Cardiac muscle cell (in vitro differentiated cells and primary cell): ENCODE data around the gene BTBD8. TPM values are rescaled to one million over a fixed set of nuclear protein-coding genes. Genes with fewer than 3 reads are reported as not detected.
A peak's percentile ranks its signal among the peaks of the same experiment; 100 is the strongest.

Experiments used
- DNase-seq, 2 donors: peaks; one replicate each; pipeline versions ENCODE4 v3.0.0 to v3.0.0-alpha.2; 2010 to 2017; ENCODE audit warnings: low read depth in 1 of 2, low spot score in 1 of 2
- H3K27ac ChIP-seq: fragments of 200-600 bp; sonication (generic); 2 replicates; pipeline ENCODE4 v1.5.1; 2016
- H3K27me3 ChIP-seq: fragments of 200-600 bp; sonication (generic); 2 replicates; pipeline ENCODE4 v1.6.0; 2016; ENCODE audit warnings: control low read depth
- H3K36me3 ChIP-seq: fragments of 200-600 bp; sonication (generic); 2 replicates; pipeline ENCODE4 v1.5.1; 2016; ENCODE audit warnings: control low read depth
- H3K4me1 ChIP-seq: fragments of 200-600 bp; sonication (generic); 2 replicates; pipeline ENCODE4 v1.8.1; 2017; ENCODE audit warnings: low read depth, mild to moderate bottlenecking, mixed run types
- H3K4me3 ChIP-seq: fragments of 200-600 bp; sonication (generic); 2 replicates; pipeline ENCODE4 v1.5.1; 2016; ENCODE audit warnings: mild to moderate bottlenecking
- H3K9me3 ChIP-seq: fragments of 200-600 bp; sonication (generic); 2 replicates; pipeline ENCODE4 v1.5.1; 2017; ENCODE audit warnings: low read depth, mild to moderate bottlenecking, control low read depth
- CTCF ChIP-seq: IDR thresholded peaks from 2 replicates; pipeline ENCODE4 v1.5.1; 2012; ENCODE audit warnings: low read depth, mild to moderate bottlenecking, low read length
- polyA plus RNA-seq: library from polyadenylated mRNA; unstranded; fragments of >200 nt; fragmentation: Nextera tagmentation; extraction: Ambion mirVana; gene quantifications from 2 replicates; pipeline ENCODE4 v1.2.1, GENCODE V29; 2016
- total RNA-seq: library from RNA; depleted of rRNA; stranded (reverse); fragments of >200 nt; gene quantifications from 2 replicates; pipeline ENCODE4 v1.2.3, GENCODE V29; 2016

Gene BTBD8
- 6.6 and 8.3 TPM in 2 replicates for total RNA-seq
- 2.7 and 3.1 TPM in 2 replicates for polyA plus RNA-seq

GRCh38 chr1:92080128-92080985 lies at the start of gene BTBD8:
Gene BTBD8, plus strand, starts transcription at chr1:92080345. Its CDS starts 227 bp downstream, at chr1:92080572.
- H3K27ac ChIP-seq = peak within 1 kb of the TSS; percentile 73
- no peaks in the 10 kb centered on the region for H3K36me3 ChIP-seq
- no peaks in the 10 kb centered on the region for H3K27me3 ChIP-seq
- H3K4me3 ChIP-seq = peak within 1 kb of the TSS; percentile 78
- no peaks in the 10 kb centered on the region for H3K4me1 ChIP-seq
- peak; percentile 84 to 90 for DNase-seq
- H3K9me3 ChIP-seq = no peaks in the 10 kb centered on the region
- TF ChIP-seq CTCF = peak; percentile 7

- Histone ChIP-seq H3K9me3 (no peaks in the 10 kb centered on the region), H3K4me3 (peak overlapping the region; percentile 58), H3K27me3 (peaks cover 12% of the 10 kb centered on the region), H3K36me3 (no peaks in the 10 kb centered on the region), H3K27ac (no peak overlapping the region), H3K4me1 (peaks cover 7% of the 10 kb centered on the region)
- no peak for TF ChIP-seq CTCF
- DNase-seq = peak in 1 of 2 donors; percentile 15
Measured at GRCh38 chr1:92030656-92031107, 49.5 kb upstream of the BTBD8 start.

- no peak overlapping the region for H3K27ac ChIP-seq
- no peak for DNase-seq
- no peak overlapping the region for H3K4me3 ChIP-seq
- no peak for TF ChIP-seq CTCF
- no peaks in the 10 kb centered on the region for H3K36me3 ChIP-seq
- H3K4me1 ChIP-seq = peaks cover 7% of the 10 kb centered on the region
- H3K27me3 ChIP-seq = peaks cover 12% of the 10 kb centered on the region
- H3K9me3 ChIP-seq = no peaks in the 10 kb centered on the region
Measured at GRCh38 chr1:92031281-92032110, 48.6 kb upstream of the BTBD8 start.

GRCh38 chr1:92037400-92037799 lies 42.7 kb upstream of the BTBD8 start:
- Histone ChIP-seq H3K27me3 (no peaks in the 10 kb centered on the region), H3K36me3 (no peaks in the 10 kb centered on the region), H3K4me3 (no peak overlapping the region), H3K4me1 (peaks cover 5% of the 10 kb centered on the region), H3K9me3 (no peaks in the 10 kb centered on the region), H3K27ac (no peak overlapping the region)
- DNase-seq = peak; percentile 29 to 49
- no peak for TF ChIP-seq CTCF

- no peaks in the 10 kb centered on the region for H3K27me3 ChIP-seq
- H3K9me3 ChIP-seq = no peaks in the 10 kb centered on the region
- peaks cover 5% of the 10 kb centered on the region for H3K4me1 ChIP-seq
- no peak overlapping the region for H3K4me3 ChIP-seq
- H3K27ac ChIP-seq = no peak overlapping the region
- no peaks in the 10 kb centered on the region for H3K36me3 ChIP-seq
- no peak for DNase-seq
- no peak for TF ChIP-seq CTCF
Measured at GRCh38 chr1:92038695-92039346, 41.3 kb upstream of the BTBD8 start.
